Embryonic facial prominence (tissue), 1 donor: ENCODE measurements around the gene TBL2.
"Not testable (repeated sequence)": the region's sequence is repeated elsewhere in the genome, so short reads cannot be mapped to it uniquely, and the experiment has no call there.

Source experiments
- DNase-seq: peaks from one replicate; pipeline ENCODE4 v3.0.0-alpha.2; 2016; ENCODE audit errors: extremely low spot score

Gene TBL2

GRCh38 chr7:73570521-73570920 lies 7.9 kb downstream of the TBL2 start:
- DNase-seq = no peak

- DNase-seq = no peak
Measured at GRCh38 chr7:73569042-73569608, 9.3 kb downstream of the TBL2 start.

- DNase-seq = no peak
Measured at GRCh38 chr7:73567846-73568685, 10.3 kb downstream of the TBL2 start.

- no peak for DNase-seq
Measured at GRCh38 chr7:73567140-73567539, 11.2 kb downstream of the TBL2 start.

GRCh38 chr7:73566431-73566830 lies 11.9 kb downstream of the TBL2 start:
- DNase-seq = not testable (repeated sequence)

- no peak for DNase-seq
Measured at GRCh38 chr7:73565675-73566340, 12.6 kb downstream of the TBL2 start.

- DNase-seq = no peak
Measured at GRCh38 chr7:73560109-73560835, 18.1 kb downstream of the TBL2 start.

- DNase-seq = no peak
Measured at GRCh38 chr7:73557397-73558257, 20.8 kb downstream of the TBL2 start, which contains the start of gene BCL7B. BCL7B (minus strand) TSS chr7:73557690; CDS start chr7:73557578, 112 bp downstream.

GRCh38 chr7:73557108-73557396 lies 21.3 kb downstream of the TBL2 start:
- peak; percentile 70 for DNase-seq

GRCh38 chr7:73556208-73557107 lies 21.9 kb downstream of the TBL2 start:
- DNase-seq = no peak

GRCh38 chr7:73555411-73555982 lies 22.9 kb downstream of the TBL2 start:
- no peak for DNase-seq

GRCh38 chr7:73550093-73550492 lies 28.3 kb downstream of the TBL2 start:
- not testable (repeated sequence) for DNase-seq

- no peak for DNase-seq
Measured at GRCh38 chr7:73549176-73549575, 29.2 kb downstream of the TBL2 start.

- no peak for DNase-seq
Measured at GRCh38 chr7:73547841-73548240, 30.5 kb downstream of the TBL2 start.

- DNase-seq = no peak
Measured at GRCh38 chr7:73544678-73545077, 33.7 kb downstream of the TBL2 start.

GRCh38 chr7:73541722-73542121 lies 36.7 kb downstream of the TBL2 start:
- DNase-seq = no peak

- no peak for DNase-seq
Measured at GRCh38 chr7:73539709-73540108, 38.7 kb downstream of the TBL2 start.

- not testable (repeated sequence) for DNase-seq
Measured at GRCh38 chr7:73538510-73538909, 39.9 kb downstream of the TBL2 start.

- DNase-seq = no peak
Measured at GRCh38 chr7:73537051-73537450, 41.3 kb downstream of the TBL2 start.

GRCh38 chr7:73536479-73536878 lies 41.9 kb downstream of the TBL2 start:
- DNase-seq = no peak
